ENCODE data around the gene PPP1R12B.

GRCh38 chr1:202584707-202585589 is 236.4 kb downstream of the PPP1R12B start:
- TF ChIP-seq, protein P1, sequence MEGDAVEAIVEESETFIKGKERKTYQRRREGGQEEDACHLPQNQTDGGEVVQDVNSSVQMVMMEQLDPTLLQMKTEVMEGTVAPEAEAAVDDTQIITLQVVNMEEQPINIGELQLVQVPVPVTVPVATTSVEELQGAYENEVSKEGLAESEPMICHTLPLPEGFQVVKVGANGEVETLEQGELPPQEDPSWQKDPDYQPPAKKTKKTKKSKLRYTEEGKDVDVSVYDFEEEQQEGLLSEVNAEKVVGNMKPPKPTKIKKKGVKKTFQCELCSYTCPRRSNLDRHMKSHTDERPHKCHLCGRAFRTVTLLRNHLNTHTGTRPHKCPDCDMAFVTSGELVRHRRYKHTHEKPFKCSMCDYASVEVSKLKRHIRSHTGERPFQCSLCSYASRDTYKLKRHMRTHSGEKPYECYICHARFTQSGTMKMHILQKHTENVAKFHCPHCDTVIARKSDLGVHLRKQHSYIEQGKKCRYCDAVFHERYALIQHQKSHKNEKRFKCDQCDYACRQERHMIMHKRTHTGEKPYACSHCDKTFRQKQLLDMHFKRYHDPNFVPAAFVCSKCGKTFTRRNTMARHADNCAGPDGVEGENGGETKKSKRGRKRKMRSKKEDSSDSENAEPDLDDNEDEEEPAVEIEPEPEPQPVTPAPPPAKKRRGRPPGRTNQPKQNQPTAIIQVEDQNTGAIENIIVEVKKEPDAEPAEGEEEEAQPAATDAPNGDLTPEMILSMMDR (IDR thresholded peaks at IDR 0.05) = no peak
- TF ChIP-seq POLR2A (IDR thresholded peaks at IDR 0.05) = no peak

Data from body of pancreas (tissue), 4 donors.